Subcutaneous abdominal adipose tissue (tissue), 5 donors: ENCODE data around the gene IFNL3.
A peak's percentile ranks its signal among the peaks of the same experiment; 100 is the strongest.
"Not testable (repeated sequence)": the region's sequence is repeated elsewhere in the genome, so short reads cannot be mapped to it uniquely, and the experiment has no call there.

Experiments used
- H3K27ac ChIP-seq: one replicate; pipeline ENCODE4 v1.7.0; 2013; ENCODE audit warnings: low read depth, mild to moderate bottlenecking, inconsistent platforms, low read length, moderate library complexity
- H3K27me3 ChIP-seq, 5 donors: one replicate each; pipeline ENCODE4 v1.7.0; 2013; ENCODE audit warnings: low read length in 5 of 5, inconsistent platforms in 1 of 5; ENCODE audit not compliant: control insufficient read depth in 5 of 5, insufficient read depth in 4 of 5
- H3K36me3 ChIP-seq, 5 donors: one replicate each; pipeline ENCODE4 v1.7.0; 2013; ENCODE audit warnings: low read length in 5 of 5; ENCODE audit not compliant: control insufficient read depth in 5 of 5, insufficient read depth in 5 of 5
- H3K4me1 ChIP-seq, 5 donors: one replicate each; pipeline ENCODE4 v1.7.0; 2013; ENCODE audit warnings: low read length in 5 of 5, mild to moderate bottlenecking in 3 of 5, moderate library complexity in 1 of 5; ENCODE audit not compliant: control insufficient read depth in 5 of 5, insufficient read depth in 5 of 5
- H3K4me3 ChIP-seq, 5 donors: one replicate each; pipeline ENCODE4 v1.7.0; 2013; ENCODE audit warnings: low read length in 5 of 5, low read depth in 1 of 5
- H3K9ac ChIP-seq, 5 donors: one replicate each; pipeline ENCODE4 v1.7.0; 2013; ENCODE audit warnings: low read length in 5 of 5, mild to moderate bottlenecking in 4 of 5, moderate library complexity in 3 of 5
- H3K9me3 ChIP-seq, 5 donors: one replicate each; pipeline ENCODE4 v1.7.0; 2013; ENCODE audit warnings: low read length in 5 of 5; ENCODE audit not compliant: control insufficient read depth in 5 of 5
- donor health status: healthy.
- donor health status: healthy.
- donor health status: healthy.
- donor health status: healthy.
- donor health status: healthy.

The IFNL3 gene

DNA sequence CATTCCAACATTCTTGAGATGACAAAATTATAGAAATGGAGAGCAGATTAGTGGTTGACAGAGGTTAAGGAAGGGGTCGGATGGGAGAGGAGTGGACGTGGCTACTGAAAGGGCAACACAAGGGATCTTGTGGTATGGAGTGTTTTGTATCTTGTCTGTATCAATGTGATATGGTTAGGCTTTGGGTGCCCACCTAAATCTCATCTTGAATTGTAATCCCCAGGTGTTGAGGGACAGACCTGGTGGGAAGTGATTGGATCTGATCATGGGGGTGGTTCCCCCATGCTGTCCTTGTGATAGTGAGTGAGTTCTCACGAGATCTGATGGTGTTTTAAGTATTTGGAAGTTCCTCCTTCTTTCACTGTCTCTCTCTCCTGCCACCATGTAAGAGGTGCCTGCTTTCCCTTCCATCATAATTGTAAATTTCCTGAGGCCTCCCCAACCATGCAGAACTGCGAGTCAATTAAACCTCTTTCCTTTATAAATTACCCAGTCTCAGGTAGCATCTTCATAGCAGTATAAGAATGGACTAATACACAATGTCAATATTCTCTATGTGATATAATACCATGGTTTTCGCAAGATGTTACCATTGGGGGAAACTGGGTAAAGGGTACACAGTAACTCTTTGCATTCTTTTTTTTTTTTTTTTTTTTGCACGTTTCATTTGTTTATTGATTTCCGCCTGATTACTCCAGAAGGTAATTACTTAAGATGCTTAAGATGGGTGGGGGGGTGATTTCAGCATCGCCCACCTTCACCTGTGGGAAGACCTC, 8.8 kb upstream of the IFNL3 start:
- no peak overlapping the region for H3K4me3 ChIP-seq
- H3K27me3 ChIP-seq = peaks cover 0 to 16% (median 7%) of the 10 kb centered on the region in 5 donors
- H3K9ac ChIP-seq = no peak overlapping the region
- H3K4me1 ChIP-seq = peaks cover 0 to 9% (median 4%) of the 10 kb centered on the region in 5 donors
- peaks cover 0 to 5% (median 0%) of the 10 kb centered on the region in 5 donors for H3K9me3 ChIP-seq
- H3K36me3 ChIP-seq = no peaks in the 10 kb centered on the region
- no peak overlapping the region for H3K27ac ChIP-seq

DNA sequence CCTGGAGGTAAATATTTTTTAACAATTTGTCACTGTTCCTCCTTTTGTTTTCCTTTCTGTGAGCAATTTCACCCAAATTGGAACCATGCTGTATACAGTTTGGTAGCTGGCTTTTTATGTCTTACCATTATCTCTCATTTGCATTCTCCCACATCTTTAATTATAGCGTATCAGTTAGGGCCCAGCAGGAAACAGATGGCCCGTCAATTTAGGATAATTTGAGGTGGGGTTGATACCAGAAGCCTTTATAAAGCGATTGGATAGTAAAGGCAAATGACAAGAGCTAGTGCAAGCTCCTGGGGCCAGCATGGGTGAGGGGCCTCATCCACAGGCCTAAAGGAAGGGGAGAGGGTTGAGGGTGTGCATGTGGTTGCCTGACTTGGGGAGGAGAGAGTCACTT, 7.7 kb upstream of the IFNL3 start:
- peaks cover 0 to 18% (median 13%) of the 10 kb centered on the region in 5 donors for H3K4me1 ChIP-seq
- peaks cover 5 to 27% (median 16%) of the 10 kb centered on the region in 5 donors for H3K27me3 ChIP-seq
- H3K4me3 ChIP-seq = no peak overlapping the region
- H3K36me3 ChIP-seq = no peaks in the 10 kb centered on the region
- no peak overlapping the region for H3K9ac ChIP-seq
- peaks cover 0 to 5% (median 0%) of the 10 kb centered on the region in 5 donors for H3K9me3 ChIP-seq
- H3K27ac ChIP-seq = no peak overlapping the region

DNA sequence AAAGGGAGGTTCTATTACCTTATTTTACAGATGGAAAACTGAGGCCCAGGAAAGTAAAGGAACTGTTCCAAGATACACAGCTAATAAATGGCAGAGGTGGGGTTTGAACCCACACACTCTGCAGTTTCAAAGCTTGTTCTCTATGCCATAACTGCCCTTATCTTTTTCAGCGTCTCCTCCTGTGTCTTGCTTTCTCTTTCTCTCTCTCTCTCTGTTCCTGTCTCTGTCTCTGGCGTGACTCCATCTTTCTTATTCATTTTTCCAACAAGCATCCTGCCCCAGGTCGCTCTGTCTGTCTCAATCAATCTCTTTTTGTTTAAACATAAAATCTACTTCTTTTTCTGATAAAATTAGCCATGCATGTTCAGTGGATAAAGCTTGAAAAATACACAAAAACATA, 7.0 kb upstream of the IFNL3 start:
- H3K4me3 ChIP-seq = no peak overlapping the region
- peaks cover 5 to 33% (median 20%) of the 10 kb centered on the region in 5 donors for H3K27me3 ChIP-seq
- H3K9me3 ChIP-seq = peaks cover 0 to 5% (median 0%) of the 10 kb centered on the region in 5 donors
- peaks cover 0 to 22% (median 19%) of the 10 kb centered on the region in 5 donors for H3K4me1 ChIP-seq
- no peak overlapping the region for H3K27ac ChIP-seq
- no peak overlapping the region for H3K9ac ChIP-seq
- no peaks in the 10 kb centered on the region for H3K36me3 ChIP-seq

DNA sequence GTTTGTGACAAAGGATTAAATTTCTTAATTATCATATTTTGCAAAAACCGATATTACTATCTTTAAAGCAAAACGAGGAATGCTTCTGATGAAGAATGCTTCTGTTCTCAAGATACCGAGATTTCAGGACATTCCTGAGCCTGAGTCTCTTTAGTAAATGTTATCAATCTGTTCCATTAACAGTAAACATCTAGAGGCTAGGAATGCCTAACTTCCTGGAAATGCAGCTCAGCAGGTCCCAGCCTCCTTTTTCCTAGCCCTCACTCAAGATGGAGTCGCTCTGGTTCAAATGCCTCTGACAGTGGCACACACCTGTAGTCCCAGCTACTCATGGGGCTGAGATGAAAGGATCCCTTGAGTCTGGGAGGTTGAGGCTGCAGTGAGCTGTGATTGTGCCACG, 6.3 kb upstream of the IFNL3 start:
- Histone ChIP-seq H3K27me3 (peaks cover 5 to 34% (median 20%) of the 10 kb centered on the region in 5 donors), H3K4me3 (no peak overlapping the region), H3K36me3 (no peaks in the 10 kb centered on the region), H3K27ac (no peak overlapping the region), H3K4me1 (peaks cover 0 to 22% (median 20%) of the 10 kb centered on the region in 5 donors), H3K9ac (no peak overlapping the region), H3K9me3 (no peaks in the 10 kb centered on the region)

DNA sequence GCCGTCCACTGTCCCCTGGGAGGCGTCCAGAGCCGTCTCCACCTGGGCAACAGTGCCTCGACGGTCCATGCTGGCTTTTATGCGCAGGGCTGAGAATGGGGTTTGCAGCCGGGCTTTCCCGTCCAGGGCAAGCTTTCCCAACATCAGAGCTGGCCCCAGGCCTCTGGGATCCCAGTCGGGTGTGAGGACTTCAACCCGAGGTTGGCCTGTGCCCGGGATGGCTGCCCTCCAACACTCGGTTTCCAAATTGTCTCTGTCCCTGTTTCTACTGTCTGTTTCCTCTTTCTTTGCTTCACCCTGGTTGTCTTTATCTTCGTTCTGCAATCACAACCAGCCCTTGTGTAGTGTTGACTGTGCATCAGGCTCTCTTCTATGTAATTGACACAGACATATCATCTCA, 4.0 kb upstream of the IFNL3 start, which contains the start of gene IFNL4:
IFNL4 (minus strand) TSS at position 51 of the 400 bp plus-strand sequence.
- peaks cover 5 to 28% (median 17%) of the 10 kb centered on the region in 5 donors for H3K27me3 ChIP-seq
- no peaks in the 10 kb centered on the region for H3K36me3 ChIP-seq
- no peak within 1 kb of the TSS for H3K9ac ChIP-seq
- H3K9me3 ChIP-seq = no peaks in the 10 kb centered on the region
- peak within 1 kb of the TSS in 1 of 5 donors; percentile 42 for H3K4me3 ChIP-seq
- H3K4me1 ChIP-seq = peaks cover 0 to 22% (median 20%) of the 10 kb centered on the region in 5 donors
- no peak within 1 kb of the TSS for H3K27ac ChIP-seq

DNA sequence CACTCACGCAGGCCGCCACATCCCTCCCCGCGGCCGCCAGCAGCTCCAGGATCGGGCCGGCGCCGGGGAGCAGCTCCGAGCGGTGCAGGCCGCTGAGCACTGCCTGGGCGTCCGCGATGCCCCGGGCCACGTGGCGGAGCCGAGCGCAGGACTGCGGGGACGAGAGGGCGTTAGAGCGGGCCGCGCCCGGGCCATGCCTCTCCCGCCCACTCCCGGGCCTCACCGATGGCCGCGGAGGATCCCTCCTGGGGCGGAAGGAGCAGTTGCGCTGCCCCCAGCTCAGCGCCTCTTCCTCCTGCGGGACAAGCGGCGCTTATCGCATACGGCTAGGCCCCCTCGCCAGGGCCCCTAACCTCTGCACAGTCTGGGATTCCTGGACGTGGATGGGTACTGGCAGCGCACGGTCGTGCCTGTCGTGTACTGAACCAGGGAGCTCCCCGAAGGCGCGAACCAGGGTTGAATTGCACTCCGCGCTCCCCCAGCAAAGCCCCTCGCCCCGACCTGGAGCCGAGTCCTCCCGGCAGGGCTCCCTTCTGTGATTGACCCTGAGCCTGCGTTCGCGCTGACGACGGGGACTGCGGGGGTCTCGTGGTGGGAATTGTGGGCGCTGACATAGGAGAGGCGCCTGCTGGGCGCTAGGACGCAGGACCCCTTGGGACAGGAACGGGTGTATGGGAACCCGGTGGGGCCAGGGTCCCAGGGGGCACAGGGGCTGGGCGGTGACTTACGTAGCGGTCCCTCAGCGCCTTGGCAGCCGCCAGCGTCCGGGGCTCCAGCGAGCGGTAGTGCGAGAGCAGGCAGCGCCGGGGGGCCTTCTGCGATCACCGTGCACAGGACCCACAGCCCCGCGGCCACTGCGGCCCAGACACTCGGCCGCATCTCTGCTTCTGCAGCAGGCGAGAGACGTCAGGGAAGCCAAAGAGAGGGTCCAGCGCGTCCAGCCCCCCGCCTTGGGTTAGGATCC, 3.2 kb upstream of the IFNL3 start:
- H3K27ac ChIP-seq = no peak overlapping the region
- no peaks in the 10 kb centered on the region for H3K9me3 ChIP-seq
- H3K9ac ChIP-seq = no peak overlapping the region
- H3K27me3 ChIP-seq = peaks cover 5 to 28% (median 17%) of the 10 kb centered on the region in 5 donors
- no peaks in the 10 kb centered on the region for H3K36me3 ChIP-seq
- H3K4me3 ChIP-seq = peak overlapping the region in 1 of 5 donors; percentile 42
- peaks cover 0 to 22% (median 20%) of the 10 kb centered on the region in 5 donors for H3K4me1 ChIP-seq

DNA sequence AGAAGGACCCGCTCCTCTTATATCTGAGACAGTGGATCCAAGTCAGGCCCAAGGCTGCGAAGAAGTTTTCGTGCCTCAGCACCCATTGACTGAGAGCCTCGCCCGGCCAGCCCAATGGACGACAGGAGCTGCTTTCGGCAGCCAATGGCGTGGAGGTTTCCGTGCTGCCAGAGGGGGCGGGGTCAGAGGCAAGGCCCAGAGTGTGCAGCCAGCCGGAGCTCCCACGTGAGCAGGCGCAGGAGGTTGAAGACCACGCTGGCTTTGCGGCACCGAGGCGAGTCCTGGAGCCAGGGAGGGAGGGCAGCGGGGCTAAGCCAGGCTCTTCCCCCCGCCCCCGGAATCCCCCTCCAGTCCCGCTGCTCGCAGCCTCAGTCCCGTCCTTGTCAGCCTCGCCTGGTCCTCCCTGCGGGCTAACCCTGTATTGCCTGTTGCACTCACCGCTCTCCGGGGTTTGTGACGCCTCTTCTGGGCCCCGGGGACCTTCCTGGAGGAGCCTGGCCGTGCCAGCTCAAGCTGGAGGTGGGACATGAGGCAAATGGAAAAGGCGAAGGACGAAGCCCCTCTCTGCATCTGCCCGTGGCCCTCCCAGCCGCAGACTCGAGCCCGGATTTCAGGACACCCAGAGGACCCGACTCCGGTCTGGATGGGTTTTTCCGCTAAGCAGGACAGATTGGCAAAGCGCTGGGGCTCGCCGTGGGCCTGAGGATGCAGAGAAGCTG, 2.3 kb upstream of the IFNL3 start:
- Histone ChIP-seq H3K36me3 (no peaks in the 10 kb centered on the region), H3K4me1 (peaks cover 0 to 22% (median 20%) of the 10 kb centered on the region in 5 donors), H3K9ac (no peak overlapping the region), H3K27me3 (peaks cover 5 to 28% (median 17%) of the 10 kb centered on the region in 5 donors), H3K27ac (no peak overlapping the region), H3K4me3 (peak overlapping the region in 1 of 5 donors; percentile 42), H3K9me3 (no peaks in the 10 kb centered on the region)

DNA sequence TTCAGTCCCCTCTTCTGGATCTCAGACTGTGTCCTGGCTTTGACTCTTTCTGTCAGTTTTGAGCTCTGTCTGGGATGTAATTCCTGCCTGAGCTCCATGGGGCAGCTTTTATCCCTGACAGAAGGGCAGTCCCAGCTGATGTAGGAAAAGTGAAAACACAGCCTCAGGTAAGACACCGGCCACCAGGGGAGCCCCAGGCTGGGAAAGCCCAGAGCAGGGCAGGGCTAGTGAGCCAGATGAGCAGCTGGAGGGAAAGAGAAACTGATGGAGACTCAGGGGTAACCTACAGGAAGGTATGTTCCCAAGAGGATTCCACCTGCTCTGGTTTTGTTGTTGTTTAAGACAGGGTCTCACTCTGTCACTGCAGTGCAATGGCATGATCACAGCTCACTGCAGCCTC, 360 bp upstream of the IFNL3 start:
- not testable (repeated sequence) for H3K27ac ChIP-seq, H3K36me3 ChIP-seq, H3K4me3 ChIP-seq, H3K9ac ChIP-seq, H3K9me3 ChIP-seq
- peaks cover 5 to 28% (median 17%) of the 10 kb centered on the region in 5 donors for H3K27me3 ChIP-seq
- H3K4me1 ChIP-seq = peaks cover 0 to 22% (median 20%) of the 10 kb centered on the region in 5 donors

DNA sequence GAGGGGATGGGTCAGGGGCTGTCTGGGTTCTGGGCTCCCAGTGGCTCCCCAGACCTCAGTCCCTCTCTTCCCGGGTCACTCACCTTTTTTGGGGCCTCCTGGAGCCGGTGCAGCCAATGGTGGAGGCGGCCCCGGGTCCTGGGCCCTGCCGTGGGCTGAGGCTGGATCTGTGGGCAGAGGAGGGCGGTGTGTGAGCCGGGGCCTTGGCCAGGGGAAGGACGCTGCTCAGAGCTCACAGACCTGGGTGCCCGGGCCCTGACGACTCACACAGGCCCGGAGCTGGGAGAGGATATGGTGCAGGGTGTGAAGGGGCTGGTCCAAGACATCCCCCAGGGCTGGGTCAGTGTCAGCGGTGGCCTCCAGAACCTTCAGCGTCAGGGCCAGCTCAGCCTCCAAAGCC, 1.1 kb downstream of the IFNL3 start:
- peaks cover 5 to 23% (median 15%) of the 10 kb centered on the region in 5 donors for H3K27me3 ChIP-seq
- not testable (repeated sequence) for H3K36me3 ChIP-seq, H3K27ac ChIP-seq, H3K9me3 ChIP-seq, H3K4me3 ChIP-seq, H3K9ac ChIP-seq
- H3K4me1 ChIP-seq = peaks cover 0 to 18% (median 14%) of the 10 kb centered on the region in 5 donors
